H1 (cell line): ENCODE measurements around the gene SLC6A19. TPM values are rescaled to one million over a fixed set of nuclear protein-coding genes. Genes with fewer than 3 reads are reported as not detected.
A peak's percentile ranks its signal among the peaks of the same experiment; 100 is the strongest.

Experiments used
- CTCF ChIA-PET: fragments of 300-600 bp; sonication (Branson Sonifier 250); formaldehyde crosslinking; loops from one replicate; lab custom pipeline; 2021; ENCODE audit not compliant: partially characterized antibody; lab: Charles Lee
- POLR2A ChIA-PET: fragments of 300-600 bp; sonication (Branson Sonifier 250); formaldehyde crosslinking; loops from one replicate; lab custom pipeline; 2021; ENCODE audit warnings: inconsistent platforms; ENCODE audit not compliant: partially characterized antibody; lab: Charles Lee
- DNase-seq, 2 experiments: peaks; one replicate each; pipeline versions ENCODE4 v3.0.0 to v3.0.0-alpha.2; 2010 to 2022; ENCODE audit warnings: low spot score in 2 of 2, low read depth in 1 of 2, mixed read lengths in 1 of 2
- FAIRE-seq: peaks from 2 replicates; lab custom pipeline; 2011; peaks lifted over from hg19 to GRCh38; lab: Jason Lieb, UNC
- H2AFZ ChIP-seq: 2 replicates; pipeline ENCODE4 v1.8.1; 2012; ENCODE audit warnings: low read length, inconsistent platforms
- H2AK5ac ChIP-seq: 2 replicates; pipeline ENCODE4 v1.6.1; 2013; ENCODE audit warnings: low read depth, low read length
- H2BK120ac ChIP-seq: replicated peaks from 2 replicates; pipeline ENCODE3; 2013; ENCODE audit warnings: low read depth, low read length, inconsistent platforms
- H2BK12ac ChIP-seq: 2 replicates; pipeline ENCODE4 v1.6.1; 2013; ENCODE audit warnings: low read depth, low read length
- H2BK15ac ChIP-seq: 2 replicates; pipeline ENCODE4 v1.6.1; 2013; ENCODE audit warnings: low read length
- H2BK20ac ChIP-seq: 2 replicates; pipeline ENCODE4 v1.6.1; 2013; ENCODE audit warnings: low read length
- H2BK5ac ChIP-seq: 2 replicates; pipeline ENCODE4 v1.6.1; 2013; ENCODE audit warnings: low read depth, low read length
- H3K14ac ChIP-seq: 2 replicates; pipeline ENCODE4 v1.6.1; 2013; ENCODE audit warnings: inconsistent platforms; ENCODE audit not compliant: insufficient read length
- H3K18ac ChIP-seq: 2 replicates; pipeline ENCODE4 v1.6.1; 2013; ENCODE audit warnings: low read length; ENCODE audit errors: extremely low read depth
- H3K23ac ChIP-seq: 2 replicates; pipeline ENCODE4 v1.6.1; 2013; ENCODE audit warnings: inconsistent platforms; ENCODE audit not compliant: insufficient read length
- H3K23me2 ChIP-seq: 2 replicates; pipeline ENCODE4 v1.6.1; 2013; ENCODE audit warnings: low read depth, low read length
- H3K27ac ChIP-seq: 2 replicates; pipeline ENCODE4 v1.6.1; 2011; ENCODE audit warnings: low read depth, low read length, inconsistent platforms
- H3K27me3 ChIP-seq, 4 experiments: replicated peaks in 1 of 4; 1 replicate in 1 of 4; 2 replicates in 3 of 4; pipeline versions ENCODE4 v1.6.1 to v1.8.1; 2011 to 2013; ENCODE audit warnings: low read length in 3 of 4, mild to moderate bottlenecking in 3 of 4, inconsistent platforms in 2 of 4, mixed read lengths in 2 of 4, moderate library complexity in 1 of 4; ENCODE audit not compliant: control insufficient read depth in 3 of 4, insufficient read depth in 3 of 4; ENCODE audit errors: extremely low read depth in 1 of 4
- H3K36me3 ChIP-seq, 4 experiments: 2 replicates each; pipeline versions ENCODE4 v1.6.1 to v1.8.1; 2011 to 2013; ENCODE audit warnings: mild to moderate bottlenecking in 4 of 4, low read length in 3 of 4, moderate library complexity in 2 of 4, control low read depth in 1 of 4, inconsistent platforms in 1 of 4; ENCODE audit not compliant: insufficient read depth in 4 of 4, control insufficient read depth in 2 of 4
- H3K4ac ChIP-seq: replicated peaks from 2 replicates; pipeline ENCODE3; 2013; ENCODE audit warnings: low read length, low read depth, mixed read lengths, inconsistent platforms; ENCODE audit not compliant: insufficient read length
- H3K4me1 ChIP-seq, 4 experiments: replicated peaks in 1 of 4; 1 replicate in 1 of 4; 2 replicates in 3 of 4; pipeline versions ENCODE4 v1.6.1 to v1.8.1; 2011 to 2013; ENCODE audit warnings: low read length in 3 of 4, inconsistent platforms in 2 of 4, mixed read lengths in 1 of 4; ENCODE audit not compliant: insufficient read depth in 4 of 4, control insufficient read depth in 3 of 4
- H3K4me2 ChIP-seq, 2 experiments: 2 replicates each; pipeline versions ENCODE4 v1.6.1 to v1.8.1; 2011 to 2013; ENCODE audit warnings: low read depth in 2 of 2, low read length in 2 of 2, control low read depth in 1 of 2, inconsistent platforms in 1 of 2, mild to moderate bottlenecking in 1 of 2; ENCODE audit not compliant: insufficient read depth in 1 of 2
- H3K4me3 ChIP-seq, 4 experiments: fragments of 200-600, 300-600 bp in 1 of 4; sonication (generic), shearing (Covaris generic), sonication (Bioruptor Twin) in 1 of 4; 2 replicates each; pipeline versions ENCODE4 v1.5.1 to v1.8.1; 2011 to 2016; ENCODE audit warnings: low read length in 4 of 4, low read depth in 3 of 4, control low read depth in 2 of 4, inconsistent platforms in 2 of 4, mild to moderate bottlenecking in 2 of 4, mixed read lengths in 1 of 4, moderate library complexity in 1 of 4; ENCODE audit not compliant: insufficient read depth in 2 of 4; ENCODE audit errors: extremely low read depth in 1 of 4
- H3K56ac ChIP-seq: replicated peaks from 2 replicates; pipeline ENCODE3; 2013; ENCODE audit warnings: low read depth, mild to moderate bottlenecking, mixed read lengths, low read length, inconsistent platforms; ENCODE audit not compliant: insufficient read length
- H3K79me1 ChIP-seq: 2 replicates; pipeline ENCODE4 v1.6.1; 2013; ENCODE audit warnings: low read depth, low read length, control low read depth
- H3K79me2 ChIP-seq, 2 experiments: 2 replicates each; pipeline versions ENCODE4 v1.6.1 to v1.8.1; 2012 to 2013; ENCODE audit warnings: low read length in 2 of 2, mild to moderate bottlenecking in 2 of 2, inconsistent platforms in 1 of 2; ENCODE audit not compliant: insufficient read depth in 2 of 2, control insufficient read depth in 1 of 2
- H3K9ac ChIP-seq, 4 experiments: replicated peaks in 1 of 4; 1 replicate in 1 of 4; 2 replicates in 3 of 4; pipeline versions ENCODE4 v1.6.1 to v1.8.1; 2011 to 2013; ENCODE audit warnings: low read depth in 3 of 4, low read length in 3 of 4, control low read depth in 2 of 4, mild to moderate bottlenecking in 2 of 4, moderate library complexity in 2 of 4, inconsistent platforms in 1 of 4; ENCODE audit errors: extremely low read depth in 1 of 4
- H3K9me3 ChIP-seq, 2 experiments: 2 replicates each; pipeline versions ENCODE4 v1.6.1 to v1.8.1; 2012 to 2013; ENCODE audit warnings: mild to moderate bottlenecking in 2 of 2, moderate library complexity in 2 of 2, control low read depth in 1 of 2, inconsistent platforms in 1 of 2, low read depth in 1 of 2, low read length in 1 of 2, mixed read lengths in 1 of 2; ENCODE audit not compliant: insufficient read depth in 2 of 2
- H4K20me1 ChIP-seq, 2 experiments: replicated peaks in 1 of 2; 2 replicates each; pipeline versions ENCODE3 to v1.8.1; 2011 to 2013; ENCODE audit warnings: inconsistent platforms in 2 of 2, low read length in 2 of 2, mild to moderate bottlenecking in 1 of 2; ENCODE audit not compliant: insufficient read depth in 2 of 2, control insufficient read depth in 1 of 2
- H4K5ac ChIP-seq: 2 replicates; pipeline ENCODE4 v1.6.1; 2013; ENCODE audit warnings: low read length, low read depth, mixed read lengths, inconsistent platforms; ENCODE audit not compliant: insufficient read length
- H4K8ac ChIP-seq: 2 replicates; pipeline ENCODE4 v1.8.0; 2013; ENCODE audit warnings: mild to moderate bottlenecking, moderate library complexity, low read length, inconsistent platforms; ENCODE audit not compliant: insufficient read depth; ENCODE audit errors: extremely low read depth
- H4K91ac ChIP-seq: replicated peaks from 2 replicates; pipeline ENCODE3; 2013; ENCODE audit warnings: low read length, mixed read lengths, inconsistent platforms; ENCODE audit not compliant: insufficient read length
- KDM1A ChIP-seq: fragments of 200-600, 300-600 bp; sonication (generic); IDR thresholded peaks from 2 replicates; pipeline ENCODE4 v1.7.1; 2016; ENCODE audit warnings: mild to moderate bottlenecking, low read length, borderline replicate concordance
- SIRT6 ChIP-seq: IDR thresholded peaks from one replicate; pipeline ENCODE4 v1.7.1; 2012; ENCODE audit warnings: low read length, inconsistent platforms
- TAF1 ChIP-seq: IDR thresholded peaks from 2 replicates; pipeline ENCODE4 v1.6.1; 2011; ENCODE audit warnings: mild to moderate bottlenecking, low read depth, low read length
- polyA plus RNA-seq, 7 experiments: library from polyadenylated mRNA; depleted of rRNA in 3 of 7; stranded (reverse) in 5 of 7; unstranded in 2 of 7; fragments of >200 nt in 5 of 7; fragments of 200-250 nt in 2 of 7; gene quantifications; 1 replicate in 5 of 7; 2 replicates in 1 of 7; 4 replicates in 1 of 7; pipeline versions ENCODE4 v1.2.1 to v1.2.3, GENCODE V29; 2011 to 2013; ENCODE audit warnings: missing spikeins in 2 of 7, mixed read lengths in 2 of 7
- total RNA-seq: library from RNA; stranded (reverse); fragmentation: NEBNext Ultra II Directional; extraction: Animal tissue kit (Norgen Biotek cat#: 25700); gene quantifications from 2 replicates; pipeline ENCODE4 v1.2.1, GENCODE V29; 2021
- TF ChIP-seq, protein P1 (sequence below): IDR thresholded peaks from 2 replicates; pipeline ENCODE4 v1.6.1; 2011; ENCODE audit warnings: low read depth, mild to moderate bottlenecking, low read length; ENCODE audit not compliant: insufficient read depth

Gene SLC6A19
- total and polyA plus RNA-seq, 2 of the 8 experiments (the other 6 are each of a cell fraction or from before 2014, with no cell fraction given): 0.02 TPM; not detected in 1

DNA sequence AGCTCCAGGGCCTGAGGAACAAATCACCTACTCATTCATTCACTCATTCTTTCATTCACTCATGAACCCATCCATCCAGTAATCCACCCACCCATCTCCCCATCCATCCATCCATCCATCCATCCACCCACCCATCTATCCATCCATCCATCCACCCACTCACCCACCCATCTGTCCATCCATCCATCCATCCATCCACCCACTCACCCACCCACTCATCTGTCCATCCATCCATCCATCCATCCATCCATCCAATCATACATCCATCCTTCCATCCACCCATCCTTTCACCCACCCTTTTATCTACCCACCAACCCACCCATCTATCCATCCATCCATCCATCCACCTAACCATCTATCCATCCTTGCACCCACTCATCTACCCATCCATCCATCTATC, 35.5 kb upstream of the SLC6A19 start:
- Histone ChIP-seq H2BK5ac (no peak overlapping the region), H2BK20ac (no peak overlapping the region), H3K23ac (no peak overlapping the region), H3K79me2 (no peaks in the 10 kb centered on the region), H4K20me1 (no peaks in the 10 kb centered on the region), H3K27me3 (no peaks in the 10 kb centered on the region; a peak in 1 of 7 replicates), H4K91ac (no peak overlapping the region), H3K27ac (no peak overlapping the region), H2AK5ac (no peak overlapping the region), H2BK12ac (no peak overlapping the region), H3K4me1 (peaks cover 0 to 5% (median 2%) of the 10 kb centered on the region in 4 experiments; a peak in 2 of 7 replicates), H3K36me3 (no peaks in the 10 kb centered on the region), H2AFZ (no peak overlapping the region), H3K18ac (no peak overlapping the region), H3K14ac (no peak overlapping the region), H4K5ac (no peak overlapping the region), H2BK120ac (no peak overlapping the region), H3K56ac (peak overlapping the region; percentile 39), H2BK15ac (no peak overlapping the region), H4K8ac (no peak overlapping the region), H3K23me2 (peaks cover 8% of the 10 kb centered on the region; the same call in 1 of the 2 replicates), H3K79me1 (no peaks in the 10 kb centered on the region; the same call in 1 of the 2 replicates), H3K9ac (no peak overlapping the region), H3K4ac (no peak overlapping the region), H3K4me3 (no peak overlapping the region), H3K4me2 (no peak overlapping the region), H3K9me3 (no peaks in the 10 kb centered on the region)
- POLR2A ChIA-PET: no interaction called here
- no peak for DNase-seq
- CTCF ChIA-PET: interaction anchor here (0.8 to 1.6 kb wide), 6 partner anchors 9 to 244 kb away, joined by 3 to 10 read pairs (median 4); no protein-coding TSS in a partner anchor
- no peak for TF ChIP-seq SIRT6
- TF ChIP-seq TAF1: no peak
- no peak for TF ChIP-seq KDM1A
- TF ChIP-seq, protein P1, sequence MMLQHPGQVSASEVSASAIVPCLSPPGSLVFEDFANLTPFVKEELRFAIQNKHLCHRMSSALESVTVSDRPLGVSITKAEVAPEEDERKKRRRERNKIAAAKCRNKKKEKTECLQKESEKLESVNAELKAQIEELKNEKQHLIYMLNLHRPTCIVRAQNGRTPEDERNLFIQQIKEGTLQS: no peak
- FAIRE-seq: no peak
